NOMO-1 treated with dmso at 0.1 percent for 144 hours (cell line): ENCODE data around the gene CEP162.
"Not testable (repeated sequence)": the region's sequence is repeated elsewhere in the genome, so short reads cannot be mapped to it uniquely, and the experiment has no call there.

Experiments
- DNase-seq: peaks from one replicate; lab custom pipeline; 2025; ENCODE audit not compliant: unreplicated experiment; lab: John Stamatoyannopoulos, UW

Gene CEP162

DNA sequence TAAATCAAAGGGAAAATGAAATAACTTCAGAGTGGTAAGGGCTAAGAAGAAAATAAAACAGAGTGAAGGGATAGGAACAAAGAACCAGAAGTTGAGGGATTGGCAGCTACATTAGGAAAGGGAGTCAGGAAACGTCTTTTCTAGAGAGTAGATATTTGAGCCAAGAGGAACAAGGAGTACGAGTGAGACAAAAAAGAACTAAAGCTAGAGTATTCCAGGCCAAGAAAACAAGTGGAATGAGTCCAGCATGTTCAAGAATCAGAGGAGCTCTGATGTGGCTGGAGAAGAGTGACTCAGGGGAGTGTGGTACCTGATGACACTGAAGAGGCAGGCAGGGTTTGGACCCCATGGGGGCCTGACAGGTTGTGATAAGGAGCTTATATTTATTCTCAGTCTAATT, 66.3 kb downstream of the CEP162 start:
- no peak for DNase-seq

DNA sequence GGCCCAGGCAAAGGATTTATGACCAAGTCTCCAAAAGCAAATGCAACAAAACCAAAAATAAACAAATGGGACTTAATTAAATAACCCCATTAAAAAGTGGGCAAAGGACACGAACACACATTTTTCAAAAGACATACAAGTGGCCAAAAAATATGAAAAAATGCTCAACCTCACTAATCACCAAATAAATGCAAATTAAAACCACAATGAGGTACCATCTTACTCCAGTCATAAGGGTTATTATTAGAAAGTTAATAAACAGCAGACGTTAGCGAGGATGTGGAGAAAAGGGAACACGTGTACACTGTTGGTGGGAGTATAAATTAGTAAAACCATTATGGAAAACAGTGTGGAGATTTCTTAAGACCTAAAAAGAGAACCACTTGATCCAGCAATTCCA, 71.1 kb downstream of the CEP162 start:
- DNase-seq, result no peak

- no peak for DNase-seq
Measured at GRCh38 chr6:84151669-84152068, 75.8 kb downstream of the CEP162 start.

DNA sequence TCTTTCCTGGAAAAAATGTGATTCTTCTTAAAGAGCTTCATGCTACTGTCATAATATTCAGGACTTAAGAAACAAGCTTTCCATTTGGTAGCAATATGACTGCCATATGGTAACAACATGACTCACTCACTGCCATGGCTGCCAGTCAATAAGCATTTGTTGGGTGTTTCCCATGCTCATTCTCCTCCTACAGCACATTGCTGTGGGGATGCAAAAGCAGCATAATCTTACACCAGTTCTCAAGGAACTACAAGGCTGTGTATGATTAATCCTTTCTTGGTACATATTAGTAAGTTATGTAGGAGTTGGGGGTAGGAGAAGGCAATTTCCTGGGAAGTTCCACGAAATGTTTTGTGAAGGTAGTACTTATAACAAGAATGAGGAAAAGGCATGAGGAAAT, 76.7 kb downstream of the CEP162 start:
- DNase-seq, result no peak

DNA sequence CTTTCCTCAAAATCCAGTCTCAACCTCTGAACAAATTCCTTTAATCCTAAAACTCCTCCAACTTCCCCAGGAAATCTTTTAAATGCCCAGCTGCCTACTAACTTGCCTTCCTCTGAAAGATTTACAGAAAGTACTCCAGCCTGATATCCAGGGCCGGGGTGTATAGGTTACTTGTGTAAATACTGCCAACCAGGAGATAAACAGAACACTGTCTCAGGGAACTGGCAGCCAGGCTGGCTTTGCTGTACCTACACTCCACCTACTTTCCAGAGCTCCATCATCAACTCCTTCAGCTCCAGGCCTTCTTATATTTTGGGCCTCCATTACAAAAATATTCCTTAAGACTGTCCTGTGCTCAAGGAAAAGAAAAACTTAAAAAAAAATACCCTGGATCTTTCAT, 85.9 kb downstream of the CEP162 start:
- no peak for DNase-seq

DNA sequence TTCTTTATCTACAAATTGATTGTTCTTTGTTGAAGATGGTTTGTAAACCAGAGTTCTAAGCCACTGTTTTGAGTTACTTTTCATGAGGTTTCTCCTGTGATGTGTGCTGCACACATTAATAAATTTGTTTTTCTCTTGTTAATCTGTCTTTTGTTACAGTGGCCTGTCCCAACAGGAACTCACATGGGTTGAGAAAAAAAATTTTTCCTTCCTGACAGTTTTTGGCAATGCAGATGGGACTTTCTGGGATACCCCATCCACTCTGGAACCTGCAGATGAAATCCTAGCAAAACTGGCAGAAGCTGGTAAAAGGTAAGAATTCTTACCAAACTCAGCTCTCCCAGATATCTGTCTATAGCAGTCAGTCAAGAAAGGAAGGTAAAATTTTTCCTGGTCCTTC, 88.1 kb downstream of the CEP162 start:
- no peak for DNase-seq

DNA sequence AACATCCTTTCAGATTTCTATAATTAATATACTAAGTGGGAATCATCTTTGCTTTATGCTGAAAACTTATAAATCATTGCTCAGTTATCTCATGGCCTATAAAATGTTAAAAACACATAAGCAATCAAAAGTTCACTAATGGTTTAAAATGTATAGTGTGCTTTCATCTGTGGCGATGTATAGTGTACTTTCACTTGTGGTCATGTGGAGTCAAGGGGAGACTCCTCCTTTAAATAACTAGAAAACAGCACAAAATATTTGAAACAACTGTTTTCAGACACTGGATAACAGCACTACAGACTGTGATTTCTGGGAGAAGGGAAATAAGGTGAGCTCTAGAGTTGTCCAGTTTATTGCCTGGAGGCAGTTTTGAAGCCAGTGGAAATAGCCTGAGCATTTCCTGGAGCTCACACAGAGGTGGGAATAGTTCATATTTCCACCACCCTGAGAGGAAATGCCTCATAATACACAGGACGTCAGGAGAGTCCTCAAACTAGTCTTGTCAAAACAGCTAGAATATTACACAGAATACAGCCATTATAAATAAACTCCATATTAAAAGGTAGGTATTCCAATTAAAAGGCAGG, 89.4 kb downstream of the CEP162 start:
- DNase-seq, result no peak

- no peak for DNase-seq
Measured at GRCh38 chr6:84137051-84137375, 90.4 kb downstream of the CEP162 start.

DNA sequence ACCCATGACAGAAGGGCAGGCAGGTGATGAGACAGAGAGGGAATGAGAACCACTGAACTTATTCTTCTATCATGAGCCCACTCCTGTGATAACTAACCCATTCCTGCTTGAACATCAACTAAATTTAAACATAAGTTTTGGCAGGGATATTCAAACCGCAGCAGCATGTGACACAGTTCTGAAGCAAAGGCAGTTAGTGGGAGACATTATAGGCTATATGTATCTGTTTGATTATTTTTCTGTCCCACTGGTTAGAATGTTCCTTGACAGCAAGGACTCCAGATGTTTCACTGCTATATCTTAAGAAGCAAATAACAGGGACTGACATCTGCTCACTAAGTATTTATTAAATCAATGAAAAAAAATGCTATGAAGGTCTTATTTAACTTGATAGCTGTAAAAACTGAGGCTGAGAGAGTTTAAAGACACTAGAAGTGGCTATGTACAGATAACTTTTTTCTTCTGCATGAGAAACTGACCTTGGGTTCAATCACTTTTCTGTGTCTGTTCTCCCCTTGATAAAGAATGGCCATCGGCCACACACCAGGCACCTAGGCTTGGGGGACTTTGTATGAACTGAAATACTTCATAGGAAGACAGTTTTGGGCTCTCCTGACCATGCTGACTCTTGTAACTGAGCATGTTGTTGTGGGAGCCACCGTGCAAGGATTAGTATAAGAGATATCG, 90.9 kb downstream of the CEP162 start:
- DNase-seq, result no peak

DNA sequence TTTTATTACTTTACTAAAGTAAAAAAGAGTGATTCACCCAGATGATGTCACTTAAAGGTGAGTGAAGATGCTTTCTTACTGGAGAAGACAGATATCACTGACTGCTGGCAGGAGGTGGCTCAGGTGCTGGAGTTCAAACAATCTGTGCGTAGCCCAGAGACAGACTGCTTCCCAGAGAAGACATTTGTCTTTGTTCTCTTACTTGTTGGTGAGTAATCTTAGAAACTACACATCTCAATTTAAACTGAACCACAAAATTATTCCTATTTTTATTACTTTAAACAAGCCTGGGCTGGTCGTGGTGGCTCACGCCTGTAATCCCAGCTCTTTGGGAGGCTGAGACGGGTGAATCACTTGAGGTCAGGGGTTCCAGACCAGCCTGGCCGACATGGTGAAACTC, 92.2 kb downstream of the CEP162 start:
- DNase-seq, result no peak

DNA sequence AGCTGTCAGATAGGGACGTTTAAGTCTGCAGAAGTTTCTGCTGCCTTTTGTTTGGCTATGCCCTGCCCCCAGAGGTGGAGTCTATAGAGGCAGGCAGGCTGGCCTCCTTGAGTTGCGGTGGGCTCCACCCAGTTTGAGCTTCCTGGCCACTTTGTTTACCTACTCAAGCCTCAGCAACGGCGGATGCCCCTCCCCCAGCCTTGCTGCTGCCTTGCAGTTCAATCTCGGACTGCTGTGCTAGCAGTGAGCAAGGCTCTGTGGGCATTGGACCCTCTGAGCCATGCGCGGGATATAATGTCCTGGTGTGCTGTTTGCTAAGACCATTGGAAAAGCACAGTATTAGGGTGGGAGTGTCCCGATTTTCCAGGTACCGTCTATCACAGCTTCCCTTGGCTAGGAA, 94.1 kb downstream of the CEP162 start:
- DNase-seq, result not testable (repeated sequence)

DNA sequence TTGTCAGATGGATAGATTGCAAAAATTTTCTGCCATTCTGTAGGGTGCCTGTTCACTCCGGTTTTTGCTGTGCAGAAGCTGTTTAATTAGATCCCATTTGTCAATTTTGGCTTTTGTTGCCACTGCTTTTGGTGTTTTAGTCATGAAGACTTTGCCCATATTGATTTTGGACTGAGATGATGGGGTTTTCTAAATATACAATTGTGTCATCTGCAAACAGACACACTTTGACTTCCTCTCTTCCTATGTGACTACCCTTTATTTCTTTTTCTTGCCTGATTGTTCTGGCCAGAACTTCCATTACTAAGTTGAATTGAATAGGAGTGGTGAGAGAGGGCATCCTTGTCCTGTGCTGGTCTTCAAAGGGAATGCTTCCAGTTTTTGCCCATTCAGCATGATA, 97.9 kb downstream of the CEP162 start:
- DNase-seq, result not testable (repeated sequence)

DNA sequence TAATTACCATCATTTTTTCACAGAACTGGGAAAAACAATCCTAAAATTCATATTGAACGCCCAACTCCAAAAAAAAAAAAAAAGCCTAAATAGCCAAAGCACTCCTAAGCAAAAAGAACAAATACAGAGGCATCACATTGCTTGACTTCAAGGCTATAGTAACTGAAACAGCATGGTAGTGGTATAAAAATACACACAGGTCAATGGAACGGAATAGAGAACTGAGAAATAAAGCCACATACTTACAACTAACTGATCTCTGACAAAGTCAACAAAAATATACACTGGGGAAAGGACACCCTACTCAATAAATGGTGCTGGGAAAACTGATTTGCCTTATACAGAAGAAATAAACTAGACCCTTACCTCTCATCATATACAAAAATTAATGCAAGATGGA, 104.3 kb downstream of the CEP162 start:
- DNase-seq, result no peak

GRCh38 chr6:84119277-84119676, 108.2 kb downstream of the CEP162 start:
- DNase-seq, result no peak

GRCh38 chr6:84118191-84118590, 109.3 kb downstream of the CEP162 start:
- DNase-seq, result no peak

DNA sequence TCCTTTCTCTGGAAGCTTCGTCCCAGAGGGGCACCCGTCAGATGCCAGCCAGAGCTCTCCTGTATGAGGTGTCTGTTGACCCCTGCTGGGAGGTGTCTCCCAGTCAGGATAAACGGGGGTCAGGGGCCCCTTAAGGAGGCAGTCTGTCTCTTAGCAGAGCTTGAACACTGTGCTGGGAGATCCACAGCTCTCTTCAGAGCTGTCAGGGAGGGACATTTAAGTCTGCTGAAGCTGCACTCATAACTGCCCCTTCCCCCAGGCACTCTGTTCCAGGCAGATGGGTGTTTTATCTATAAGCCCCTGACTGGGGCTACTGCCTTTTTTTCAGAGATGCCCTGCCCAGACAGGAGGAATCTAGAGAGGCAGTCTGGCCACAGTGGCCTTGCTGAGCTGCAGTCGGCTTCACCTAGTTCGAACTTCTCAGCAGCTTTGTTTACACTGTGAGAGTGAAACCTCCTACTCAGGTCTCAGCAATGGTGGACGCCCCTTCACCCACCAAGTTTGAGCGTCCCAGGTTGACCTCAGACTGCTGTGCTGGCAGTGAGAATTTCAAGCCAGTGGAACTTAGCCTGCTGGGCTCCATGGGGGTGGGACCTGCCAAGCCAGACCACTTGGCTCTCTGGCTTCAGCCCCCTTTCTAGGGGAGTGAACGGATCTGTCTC, 112.4 kb downstream of the CEP162 start:
- not testable (repeated sequence) for DNase-seq

- DNase-seq, result not testable (repeated sequence)
Measured at GRCh38 chr6:84111351-84111750, 116.1 kb downstream of the CEP162 start.

DNA sequence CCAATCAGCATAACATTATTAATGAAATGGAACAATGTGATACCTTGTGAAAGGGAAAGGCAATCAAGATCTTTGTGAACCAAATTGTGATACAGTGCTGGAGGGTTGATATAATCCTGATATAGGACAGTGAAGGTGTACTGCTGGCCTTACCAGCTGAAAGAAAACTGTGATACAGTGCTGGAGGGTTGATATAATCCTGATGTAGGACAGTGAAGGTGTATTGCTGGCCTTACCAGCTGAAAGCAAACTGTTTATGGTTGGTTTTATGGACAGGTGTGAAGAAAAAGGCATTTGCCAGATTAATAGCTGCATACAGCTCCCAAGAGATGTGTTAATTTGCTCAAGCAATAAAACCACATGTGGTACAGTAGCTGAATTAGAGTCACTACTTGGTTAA, 119.9 kb downstream of the CEP162 start:
- no peak for DNase-seq

DNA sequence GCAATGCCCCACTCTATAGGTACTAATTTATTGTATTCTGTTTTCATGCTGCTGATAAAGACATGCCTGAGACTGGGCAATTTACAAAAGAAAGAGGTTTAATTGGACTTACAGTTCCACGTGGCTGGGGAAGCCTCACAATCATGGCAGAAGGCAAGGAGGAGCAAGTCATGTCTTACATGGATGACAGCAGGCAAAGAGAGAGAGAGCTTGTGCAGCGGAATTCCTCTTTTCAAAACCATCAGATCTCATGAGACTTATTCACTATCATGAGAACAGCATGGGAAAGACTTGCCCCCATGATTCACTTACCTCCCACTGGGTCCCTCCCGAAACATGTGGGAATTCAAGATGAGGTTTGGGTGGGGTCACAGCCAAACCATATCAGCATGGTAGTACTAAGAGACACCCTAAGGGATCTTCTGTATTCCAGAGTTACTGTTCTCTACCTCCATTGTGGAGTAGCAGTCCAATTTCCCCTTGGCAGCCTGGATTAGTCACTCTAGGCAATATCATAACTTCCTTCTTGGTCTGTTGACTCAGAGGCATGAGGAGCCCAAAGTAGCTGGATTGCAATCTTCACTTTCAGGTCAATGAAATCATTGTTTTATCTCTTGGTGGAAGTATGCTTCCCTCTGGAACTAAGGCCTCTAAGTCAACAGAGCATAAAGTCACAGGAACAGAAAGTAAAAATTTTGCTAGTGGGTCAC, 122.1 kb downstream of the CEP162 start:
- DNase-seq, result not testable (repeated sequence)

GRCh38 chr6:84103029-84103428, 124.4 kb downstream of the CEP162 start:
- DNase-seq, result no peak

- no peak for DNase-seq
Measured at GRCh38 chr6:84095156-84095555, 132.3 kb downstream of the CEP162 start.
